KMS-11 (cell line): ENCODE results near the gene BBS2.

Source experiments
- H2AFZ ChIP-seq: fragments of 200-600 bp; sonication (generic); 2 replicates; pipeline ENCODE4 v1.6.1; 2016; ENCODE audit warnings: antibody characterized with exemption, mixed run types, low read depth
- H3K27ac ChIP-seq: fragments of 200-600 bp; sonication (generic); 2 replicates; pipeline ENCODE4 v1.6.1; 2016; ENCODE audit warnings: mild to moderate bottlenecking, mixed run types
- H3K27me3 ChIP-seq: fragments of 200-600 bp; sonication (generic); 2 replicates; pipeline ENCODE4 v1.6.1; 2017; ENCODE audit warnings: mild to moderate bottlenecking, low read depth, mixed run types, moderate library complexity; ENCODE audit not compliant: insufficient read depth
- H3K36me3 ChIP-seq: fragments of 200-600 bp; sonication (generic); 2 replicates; pipeline ENCODE4 v1.6.1; 2017; ENCODE audit warnings: mild to moderate bottlenecking, mixed run types; ENCODE audit not compliant: insufficient read depth
- H3K4me1 ChIP-seq: fragments of 200-600 bp; sonication (generic); 2 replicates; pipeline ENCODE4 v1.6.1; 2016; ENCODE audit warnings: mild to moderate bottlenecking, low read depth, mixed run types; ENCODE audit not compliant: poor library complexity, severe bottlenecking
- H3K4me2 ChIP-seq: fragments of 200-600 bp; sonication (generic); 2 replicates; pipeline ENCODE4 v1.7.0; 2016; ENCODE audit warnings: mild to moderate bottlenecking, mixed run types
- H3K4me3 ChIP-seq: fragments of 200-600 bp; sonication (generic); IDR thresholded peaks from 2 replicates; pipeline ENCODE4 v1.6.1; 2017; ENCODE audit warnings: low read depth, low read length, mixed read lengths; ENCODE audit not compliant: insufficient read depth
- H3K79me2 ChIP-seq: fragments of 200-600 bp; sonication (generic); 2 replicates; pipeline ENCODE4 v1.6.1; 2016; ENCODE audit warnings: low read depth, mixed run types; ENCODE audit not compliant: insufficient read depth
- H3K9ac ChIP-seq: fragments of 200-600 bp; sonication (generic); 2 replicates; pipeline ENCODE4 v1.6.1; 2016; ENCODE audit warnings: mild to moderate bottlenecking, mixed run types
- H4K20me1 ChIP-seq: fragments of 200-600 bp; sonication (generic); 2 replicates; pipeline ENCODE4 v1.6.1; 2016; ENCODE audit warnings: mild to moderate bottlenecking, mixed run types; ENCODE audit not compliant: insufficient read depth
- CTCF ChIP-seq: fragments of 200-600 bp; sonication (generic); conservative IDR thresholded peaks from 2 replicates; pipeline ENCODE4 v1.6.1; 2017; ENCODE audit warnings: low read depth, mild to moderate bottlenecking, antibody characterized with exemption, low read length, moderate library complexity, mixed read lengths

BBS2 gene

GRCh38 chr16:56436258-56436657, 83.6 kb downstream of the BBS2 start:
- H3K27ac ChIP-seq: no peak overlapping the region
- no peak overlapping the region for H3K4me2 ChIP-seq
- H3K79me2 ChIP-seq: no peaks in the 10 kb centered on the region; the same call in 1 of the 2 replicates
- H2AFZ ChIP-seq: no peak overlapping the region
- no peaks in the 10 kb centered on the region for H3K27me3 ChIP-seq
- no peak for TF ChIP-seq CTCF
- H3K36me3 ChIP-seq: peaks cover 4% of the 10 kb centered on the region; the same call in 1 of the 2 replicates
- no peaks in the 10 kb centered on the region for H3K4me1 ChIP-seq
- no peaks in the 10 kb centered on the region for H4K20me1 ChIP-seq
- H3K4me3 ChIP-seq: no peak overlapping the region
- no peak overlapping the region for H3K9ac ChIP-seq
